Upper lobe of left lung (tissue), 4 donors: ENCODE data around the gene PDCD5.
"Not testable (repeated sequence)": the region's sequence is repeated elsewhere in the genome, so short reads cannot be mapped to it uniquely, and the experiment has no call there.

Experiments
- CTCF ChIP-seq, 6 experiments: fragments of 450-650 bp in 4 of 6; fragments of 200-600 bp in 2 of 6; sonication (generic) in 2 of 6; IDR thresholded peaks; one replicate each; pipeline ENCODE4 v1.5.1; 2016 to 2019; ENCODE audit warnings: antibody characterized with exemption in 6 of 6
- EP300 ChIP-seq, 4 donors: sonication (generic); formaldehyde crosslinking; IDR thresholded peaks; one replicate each; pipeline ENCODE4 v1.5.1; 2017; ENCODE audit warnings: antibody characterized with exemption in 4 of 4, control low read depth in 2 of 4
- POLR2AphosphoS5 ChIP-seq, 2 donors: sonication (generic); formaldehyde crosslinking; IDR thresholded peaks; one replicate each; pipeline ENCODE4 v1.5.1; 2017; ENCODE audit warnings: antibody characterized with exemption in 2 of 2

GRCh38 chr19:32587747-32588504, 6.9 kb downstream of the PDCD5 start:
- not testable (repeated sequence) for TF ChIP-seq CTCF, POLR2AphosphoS5, EP300 (IDR thresholded peaks at IDR 0.05)
